GM23248 (cell line): ENCODE results near the gene NPAS3. TPM values are rescaled to one million over a fixed set of nuclear protein-coding genes. Genes with fewer than 3 reads are reported as not detected.
A peak's percentile ranks its signal among the peaks of the same experiment; 100 is the strongest.

Experiments
- DNase-seq: peaks from one replicate; pipeline ENCODE4 v3.0.0-alpha.2; 2015
- H2AFZ ChIP-seq: fragments of 200-600 bp; sonication (generic); 2 replicates; pipeline ENCODE4 v1.6.1; 2016; ENCODE audit warnings: antibody characterized with exemption
- H3F3A ChIP-seq: fragments of 200-600 bp; sonication (generic); 2 replicates; pipeline ENCODE4 v1.6.1; 2016; ENCODE audit warnings: mild to moderate bottlenecking, antibody characterized with exemption, mixed run types; ENCODE audit not compliant: insufficient read depth
- H3K27ac ChIP-seq: fragments of 200-600 bp; sonication (generic); 2 replicates; pipeline ENCODE4 v1.5.1; 2016; ENCODE audit warnings: mild to moderate bottlenecking
- H3K27me3 ChIP-seq: fragments of 200-600 bp; sonication (generic); replicated peaks from 2 replicates; pipeline ENCODE4 v1.6.1; 2016; ENCODE audit warnings: mild to moderate bottlenecking; ENCODE audit not compliant: insufficient read depth
- H3K36me3 ChIP-seq: fragments of 200-600 bp; sonication (generic); 2 replicates; pipeline ENCODE4 v1.6.1; 2016; ENCODE audit warnings: low read depth, mild to moderate bottlenecking
- H3K4me1 ChIP-seq: fragments of 200-600 bp; sonication (generic); 2 replicates; pipeline ENCODE4 v1.6.1; 2016; ENCODE audit warnings: mild to moderate bottlenecking; ENCODE audit not compliant: insufficient read depth
- H3K4me2 ChIP-seq: fragments of 200-600 bp; sonication (generic); one replicate; pipeline ENCODE4 v1.6.1; 2016; ENCODE audit warnings: mild to moderate bottlenecking; ENCODE audit not compliant: unreplicated experiment
- H3K4me3 ChIP-seq: fragments of 200-600 bp; sonication (generic); 2 replicates; pipeline ENCODE4 v1.5.1; 2016; ENCODE audit warnings: mild to moderate bottlenecking
- H3K79me2 ChIP-seq: fragments of 200-600 bp; sonication (generic); 2 replicates; pipeline ENCODE4 v1.6.1; 2016; ENCODE audit warnings: mild to moderate bottlenecking; ENCODE audit not compliant: insufficient read depth
- H3K9ac ChIP-seq: fragments of 200-600 bp; sonication (generic); 2 replicates; pipeline ENCODE4 v1.6.1; 2016; ENCODE audit warnings: mild to moderate bottlenecking
- H3K9me2 ChIP-seq: fragments of 200-600 bp; sonication (generic); 2 replicates; pipeline ENCODE4 v1.6.1; 2016; ENCODE audit warnings: mixed run types, mild to moderate bottlenecking, moderate library complexity; ENCODE audit not compliant: insufficient read depth
- H3K9me3 ChIP-seq: fragments of 200-600 bp; sonication (generic); one replicate; pipeline ENCODE4 v1.6.1; 2017; ENCODE audit warnings: low read depth
- H4K20me1 ChIP-seq: fragments of 200-600 bp; sonication (generic); 2 replicates; pipeline ENCODE4 v1.6.0; 2016; ENCODE audit not compliant: insufficient read depth
- EZH2 ChIP-seq: fragments of 200-600 bp; sonication (generic); IDR thresholded peaks from 2 replicates; pipeline ENCODE4 v1.6.1; 2018; ENCODE audit warnings: antibody characterized with exemption, mild to moderate bottlenecking; ENCODE audit not compliant: insufficient read depth, poor library complexity, severe bottlenecking
- EZH2phosphoT487 ChIP-seq: fragments of 200-600 bp; sonication (generic); IDR thresholded peaks from 2 replicates; pipeline ENCODE4 v1.6.1; 2018; ENCODE audit warnings: antibody characterized with exemption, moderate library complexity, mild to moderate bottlenecking, low read depth; ENCODE audit not compliant: insufficient read depth
- WGBS, 2 experiments: methylation state at CpG; one replicate each; pipeline ENCODE4 v1.1.6; 2015 to 2017; ENCODE audit warnings: low lambda C conversion rate in 2 of 2, low coverage in 1 of 2; ENCODE audit errors: missing lambda C conversion rate in 2 of 2; 5-methylcytosine and 5-hydroxymethylcytosine counted together
- in situ Hi-C: fragments of 300-500 bp; cut with MboI; formaldehyde crosslinking; loops from 2 replicates; pipeline ENCODE4 v1.15.0; 2020
- polyA plus RNA-seq: library from polyadenylated mRNA; unstranded; fragments of >200 nt; fragmentation: Nextera tagmentation; extraction: Ambion mirVana; gene quantifications from 2 replicates; pipeline ENCODE4 v1.2.1, GENCODE V29; 2016
- total RNA-seq: library from RNA; depleted of rRNA; stranded (reverse); fragments of >200 nt; shearing (Covaris generic); gene quantifications from 2 replicates; pipeline ENCODE4 v1.2.3, GENCODE V29; 2014

NPAS3 gene
- total and polyA plus RNA-seq, 2 experiments from 2014 or later, result 0.65 TPM; not detected in 1

- peak; percentile 7 for DNase-seq
- Histone ChIP-seq H3K4me2 (no peak overlapping the region), H4K20me1 (no peaks in the 10 kb centered on the region), H3K27ac (no peak overlapping the region), H3K9me3 (no peaks in the 10 kb centered on the region), H3K27me3 (no peaks in the 10 kb centered on the region), H3F3A (no peaks in the 10 kb centered on the region), H3K4me3 (no peak overlapping the region), H3K4me1 (0 out of 2 replicates have a peak, but pooled peaks cover 4% of the 10 kb centered on the region), H3K9ac (no peak overlapping the region), H3K9me2 (no peaks in the 10 kb centered on the region), H3K79me2 (no peaks in the 10 kb centered on the region), H2AFZ (no peak overlapping the region), H3K36me3 (no peaks in the 10 kb centered on the region)
- in situ Hi-C loops, result no loop called here
- no peak for TF ChIP-seq EZH2phosphoT487
- 68 to 72% methylated on average over 3 of the region's 3 CpGs for WGBS, 2 experiments
These were observed 38.1 kb upstream of the NPAS3 start for GRCh38 chr14:32900547-32900946.

- Histone ChIP-seq H3K4me2 (no peak overlapping the region), H3K36me3 (no peaks in the 10 kb centered on the region), H3K4me1 (no peaks in the 10 kb centered on the region), H3K27me3 (no peaks in the 10 kb centered on the region), H3K9me3 (no peaks in the 10 kb centered on the region), H4K20me1 (no peaks in the 10 kb centered on the region), H3K79me2 (no peaks in the 10 kb centered on the region), H3K9me2 (no peaks in the 10 kb centered on the region), H3K9ac (no peak overlapping the region), H3F3A (no peaks in the 10 kb centered on the region), H2AFZ (no peak overlapping the region), H3K4me3 (no peak overlapping the region), H3K27ac (no peak overlapping the region)
- WGBS, 2 experiments, result 89% methylated on average over 2 of the region's 2 CpGs
- no peak for TF ChIP-seq EZH2phosphoT487
- TF ChIP-seq EZH2, result no peak
- no peak for DNase-seq
- in situ Hi-C loops, result no loop called here
These were observed 33.7 kb upstream of the NPAS3 start for GRCh38 chr14:32905013-32905412.

GRCh38 chr14:32906672-32907071, 32.0 kb upstream of the NPAS3 start:
- H3F3A ChIP-seq, result no peaks in the 10 kb centered on the region
- no peak overlapping the region for H3K9ac ChIP-seq
- H3K9me3 ChIP-seq, result no peaks in the 10 kb centered on the region
- no peak overlapping the region for H3K4me2 ChIP-seq
- no peaks in the 10 kb centered on the region for H3K79me2 ChIP-seq
- H2AFZ ChIP-seq, result no peak overlapping the region
- H3K36me3 ChIP-seq, result no peaks in the 10 kb centered on the region
- no peak for TF ChIP-seq EZH2phosphoT487
- no peak for TF ChIP-seq EZH2
- H3K9me2 ChIP-seq, result no peaks in the 10 kb centered on the region
- H3K27me3 ChIP-seq, result no peaks in the 10 kb centered on the region
- H3K4me1 ChIP-seq, result no peaks in the 10 kb centered on the region
- in situ Hi-C loops, result no loop called here
- no peak for DNase-seq
- no peak overlapping the region for H3K4me3 ChIP-seq
- H3K27ac ChIP-seq, result no peak overlapping the region
- WGBS, 2 experiments, result 70 to 72% methylated on average over 2 to 3 of the region's 3 CpGs
- H4K20me1 ChIP-seq, result no peaks in the 10 kb centered on the region

- Histone ChIP-seq H3K4me3 (no peak overlapping the region), H4K20me1 (no peaks in the 10 kb centered on the region), H3K4me1 (no peaks in the 10 kb centered on the region), H3K79me2 (no peaks in the 10 kb centered on the region), H3K27ac (no peak overlapping the region), H2AFZ (no peak overlapping the region), H3K27me3 (no peaks in the 10 kb centered on the region), H3K9me3 (no peaks in the 10 kb centered on the region), H3K9me2 (no peaks in the 10 kb centered on the region), H3K9ac (no peak overlapping the region), H3F3A (no peaks in the 10 kb centered on the region), H3K36me3 (no peaks in the 10 kb centered on the region), H3K4me2 (no peak overlapping the region)
- in situ Hi-C loops, result no loop called here
- no peak for TF ChIP-seq EZH2phosphoT487
- TF ChIP-seq EZH2, result no peak
- peak; percentile 16 for DNase-seq
- WGBS, 2 experiments, result 31 to 32% methylated on average over 9 of the region's 9 CpGs
These were observed 30.2 kb upstream of the NPAS3 start for GRCh38 chr14:32908196-32909084.
